Body of pancreas (tissue), 4 donors: Measurements from ENCODE around the gene HOXA9. TPM values are rescaled to one million over a fixed set of nuclear protein-coding genes. Genes with fewer than 3 reads are reported as not detected.

ENCODE experiments used
- ATAC-seq: fragments of 150-250 bp; one replicate; pipeline ENCODE4 v1.9.1; 2016
- DNase-seq, 4 donors: peaks; one replicate each; pipeline ENCODE4 v3.0.0-alpha.2; 2019
- H3K27ac ChIP-seq, 4 donors: fragments of 200-600 bp; sonication (generic); 1 replicate in 3 of 4; 2 replicates in 1 of 4; pipeline versions ENCODE4 v1.5.1 to v1.6.1; 2016 to 2019; ENCODE audit warnings: mild to moderate bottlenecking in 1 of 4, mixed read lengths in 1 of 4, moderate library complexity in 1 of 4
- H3K27me3 ChIP-seq, 2 donors: fragments of 200-600 bp; sonication (generic); one replicate each; pipeline ENCODE4 v1.6.0; 2016; ENCODE audit warnings: mild to moderate bottlenecking in 1 of 2
- H3K36me3 ChIP-seq, 2 donors: fragments of 200-600 bp; sonication (generic); replicated peaks in 1 of 2; 2 replicates each; pipeline ENCODE4 v1.5.1; 2016; ENCODE audit warnings: low read depth in 2 of 2; ENCODE audit not compliant: insufficient read depth in 1 of 2
- H3K4me1 ChIP-seq: fragments of 200-600 bp; sonication (generic); one replicate; pipeline ENCODE4 v1.6.0; 2016
- H3K4me3 ChIP-seq, 2 donors: fragments of 200-600 bp; sonication (generic); 1 replicate in 1 of 2; 2 replicates in 1 of 2; pipeline ENCODE4 v1.5.1; 2016 to 2019
- H3K9me3 ChIP-seq, 3 donors: fragments of 200-600 bp; sonication (generic); 1 replicate in 2 of 3; 2 replicates in 1 of 3; pipeline ENCODE4 v1.5.1; 2016
- POLR2A ChIP-seq, 3 donors: fragments of 450-650 bp; IDR thresholded peaks; one replicate each; pipeline ENCODE4 v1.6.1; 2016; ENCODE audit warnings: antibody characterized with exemption in 3 of 3, mild to moderate bottlenecking in 2 of 3
- WGBS, 2 donors: methylation state at CpG; one replicate each; pipeline ENCODE4 v1.1.5; 2017; 5-methylcytosine and 5-hydroxymethylcytosine counted together
- intact Hi-C: fragments of 100-400 bp; cut with DNase I; formaldehyde crosslinking; loops from one replicate; pipeline ENCODE4 v1.15.1; 2023
- total RNA-seq, 2 donors: library from RNA; depleted of rRNA; stranded (reverse); fragments of >200 nt; gene quantifications; one replicate each; pipeline ENCODE4 v1.1.0, GENCODE V29; 2016
- TF ChIP-seq, protein P1 (sequence below), 7 experiments: fragments of 450-650 bp in 4 of 7; fragments of 200-600 bp in 3 of 7; sonication (generic) in 3 of 7; IDR thresholded peaks; one replicate each; pipeline ENCODE4 v1.5.1; 2016 to 2019; ENCODE audit warnings: antibody characterized with exemption in 7 of 7

HOXA9 gene
- total RNA-seq, 2 donors from 2014 or later = not detected

DNA sequence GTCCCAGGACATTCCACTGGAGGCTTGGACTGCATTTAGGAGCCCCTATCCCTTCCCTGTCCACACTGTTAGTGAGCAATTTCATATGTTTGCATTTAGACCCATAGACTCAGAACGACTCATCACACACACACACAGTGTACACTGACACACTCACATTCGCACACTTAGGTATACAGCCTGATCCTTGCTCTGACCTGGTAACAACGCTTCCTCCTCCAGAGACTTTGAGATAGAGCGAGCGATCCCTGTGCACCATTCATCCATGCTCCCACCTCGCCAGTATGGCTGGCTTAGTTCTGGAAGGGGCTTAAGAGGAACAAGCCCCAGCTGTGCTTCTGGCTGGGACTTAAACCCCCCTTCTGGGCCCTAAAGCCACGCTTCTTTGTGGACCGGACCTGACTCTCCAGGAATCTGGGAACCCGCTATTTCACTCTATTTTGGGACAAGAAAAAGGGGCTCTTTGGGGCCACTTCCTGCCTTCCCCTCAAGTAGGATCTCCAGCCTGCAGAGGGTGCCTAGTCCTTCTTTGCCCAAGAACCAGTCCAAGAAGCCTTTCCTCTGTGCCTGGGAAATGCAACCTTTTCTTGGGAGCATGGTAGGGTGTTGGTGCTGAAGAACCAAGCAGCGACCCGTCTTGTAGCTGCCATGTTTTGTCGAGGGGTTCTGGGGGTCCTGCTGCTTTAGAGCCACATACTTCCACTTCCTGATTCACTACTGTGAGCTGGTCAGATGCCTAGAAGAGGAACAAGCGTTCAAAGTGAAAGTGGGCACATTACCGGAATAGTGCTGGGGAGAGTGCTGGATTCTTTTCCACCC lies 35.6 kb upstream of the HOXA9 start:
- DNase-seq = peak in 1 of 4 donors; percentile 8
- peaks cover 0 to 91% of the 10 kb centered on the region in 2 donors for H3K27me3 ChIP-seq
- WGBS, 2 donors = 9 to 16% methylated on average over 14 of the region's 14 CpGs

DNA sequence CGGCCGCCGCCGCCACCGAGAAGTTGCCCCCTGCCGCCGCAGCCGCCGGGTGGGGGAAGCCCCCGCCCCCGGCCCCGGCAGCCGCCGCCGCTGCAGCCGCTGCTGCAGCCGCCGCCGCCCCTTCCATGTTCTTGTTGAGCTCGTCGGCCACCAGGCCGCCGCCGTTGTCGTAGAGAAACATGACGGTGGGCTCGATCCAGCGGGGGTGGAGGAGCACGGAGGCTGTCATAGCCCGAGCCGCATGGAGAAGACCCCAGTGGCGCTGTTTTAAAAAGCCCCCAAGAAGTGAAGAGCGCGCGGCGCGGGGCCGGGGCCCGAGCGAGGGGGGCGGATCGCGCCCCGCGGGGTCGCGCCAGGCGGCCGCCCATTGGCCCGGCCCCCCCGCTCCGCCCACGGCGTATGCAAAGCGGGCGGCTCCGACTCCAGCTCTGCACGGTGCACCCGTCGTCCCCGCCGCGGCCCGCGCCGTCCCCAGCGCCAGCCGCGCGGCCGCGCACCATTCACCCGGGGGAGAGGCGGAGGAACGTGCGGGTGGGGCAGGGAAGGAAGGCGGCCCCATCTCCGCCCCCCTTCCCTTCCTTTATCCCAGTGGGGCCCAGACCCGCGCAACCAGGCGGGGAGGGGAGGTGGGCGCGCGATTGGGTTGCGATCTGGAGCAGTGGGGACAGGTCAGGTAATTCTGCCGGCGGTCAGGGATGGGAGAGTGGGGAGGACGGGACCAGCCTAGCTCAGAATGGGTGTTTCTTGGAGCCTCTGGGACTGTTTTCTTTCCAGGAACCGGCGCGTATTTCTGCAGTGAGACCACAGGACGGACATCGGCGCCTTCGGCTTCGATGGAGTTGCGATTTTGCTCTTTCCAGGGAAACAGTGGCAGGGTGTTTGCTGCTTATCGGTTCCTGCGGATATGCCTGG lies 34.8 kb upstream of the HOXA9 start, which contains the start of gene HOXA13:
TSS of gene HOXA13 (minus strand) at position 243 of the 912 bp plus-strand sequence. CDS start at position 229, 14 bp downstream.
- TF ChIP-seq, protein P1, sequence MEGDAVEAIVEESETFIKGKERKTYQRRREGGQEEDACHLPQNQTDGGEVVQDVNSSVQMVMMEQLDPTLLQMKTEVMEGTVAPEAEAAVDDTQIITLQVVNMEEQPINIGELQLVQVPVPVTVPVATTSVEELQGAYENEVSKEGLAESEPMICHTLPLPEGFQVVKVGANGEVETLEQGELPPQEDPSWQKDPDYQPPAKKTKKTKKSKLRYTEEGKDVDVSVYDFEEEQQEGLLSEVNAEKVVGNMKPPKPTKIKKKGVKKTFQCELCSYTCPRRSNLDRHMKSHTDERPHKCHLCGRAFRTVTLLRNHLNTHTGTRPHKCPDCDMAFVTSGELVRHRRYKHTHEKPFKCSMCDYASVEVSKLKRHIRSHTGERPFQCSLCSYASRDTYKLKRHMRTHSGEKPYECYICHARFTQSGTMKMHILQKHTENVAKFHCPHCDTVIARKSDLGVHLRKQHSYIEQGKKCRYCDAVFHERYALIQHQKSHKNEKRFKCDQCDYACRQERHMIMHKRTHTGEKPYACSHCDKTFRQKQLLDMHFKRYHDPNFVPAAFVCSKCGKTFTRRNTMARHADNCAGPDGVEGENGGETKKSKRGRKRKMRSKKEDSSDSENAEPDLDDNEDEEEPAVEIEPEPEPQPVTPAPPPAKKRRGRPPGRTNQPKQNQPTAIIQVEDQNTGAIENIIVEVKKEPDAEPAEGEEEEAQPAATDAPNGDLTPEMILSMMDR (IDR thresholded peaks at IDR 0.05) = no peak
- no peak for TF ChIP-seq POLR2A (IDR thresholded peaks at IDR 0.05)
- Histone ChIP-seq H3K4me1 (peaks cover 40% of the 10 kb centered on the region), H3K27ac (no peak within 1 kb of the TSS), H3K27me3 (peaks cover 0 to 90% of the 10 kb centered on the region in 2 donors), H3K9me3 (no peaks in the 10 kb centered on the region), H3K36me3 (no peaks in the 10 kb centered on the region), H3K4me3 (no peak within 1 kb of the TSS)
- DNase-seq (peak in 1 of 4 donors; percentile 11), ATAC-seq (peak; percentile 40)
- intact Hi-C loops = loop anchor here (5.0 to 10.0 kb wide), 5 partner anchors 375 to 895 kb away; no protein-coding TSS in a partner anchor
- WGBS, 2 donors = 2 to 3% methylated on average over 13 to 71 of the region's 99 CpGs

More for the DNA sequence above, 35.6 kb upstream of the HOXA9 start:
- Histone ChIP-seq H3K9me3 (no peaks in the 10 kb centered on the region), H3K36me3 (no peaks in the 10 kb centered on the region), H3K4me3 (no peak overlapping the region), H3K27ac (no peak overlapping the region), H3K4me1 (peaks cover 49% of the 10 kb centered on the region)
- intact Hi-C loops = loop anchor here (10.0 kb wide), 1 partner anchor 874 kb away; no protein-coding TSS in a partner anchor
- ATAC-seq = no peak
- TF ChIP-seq, protein P1 (IDR thresholded peaks at IDR 0.05) = no peak
- TF ChIP-seq POLR2A (IDR thresholded peaks at IDR 0.05) = no peak

DNA sequence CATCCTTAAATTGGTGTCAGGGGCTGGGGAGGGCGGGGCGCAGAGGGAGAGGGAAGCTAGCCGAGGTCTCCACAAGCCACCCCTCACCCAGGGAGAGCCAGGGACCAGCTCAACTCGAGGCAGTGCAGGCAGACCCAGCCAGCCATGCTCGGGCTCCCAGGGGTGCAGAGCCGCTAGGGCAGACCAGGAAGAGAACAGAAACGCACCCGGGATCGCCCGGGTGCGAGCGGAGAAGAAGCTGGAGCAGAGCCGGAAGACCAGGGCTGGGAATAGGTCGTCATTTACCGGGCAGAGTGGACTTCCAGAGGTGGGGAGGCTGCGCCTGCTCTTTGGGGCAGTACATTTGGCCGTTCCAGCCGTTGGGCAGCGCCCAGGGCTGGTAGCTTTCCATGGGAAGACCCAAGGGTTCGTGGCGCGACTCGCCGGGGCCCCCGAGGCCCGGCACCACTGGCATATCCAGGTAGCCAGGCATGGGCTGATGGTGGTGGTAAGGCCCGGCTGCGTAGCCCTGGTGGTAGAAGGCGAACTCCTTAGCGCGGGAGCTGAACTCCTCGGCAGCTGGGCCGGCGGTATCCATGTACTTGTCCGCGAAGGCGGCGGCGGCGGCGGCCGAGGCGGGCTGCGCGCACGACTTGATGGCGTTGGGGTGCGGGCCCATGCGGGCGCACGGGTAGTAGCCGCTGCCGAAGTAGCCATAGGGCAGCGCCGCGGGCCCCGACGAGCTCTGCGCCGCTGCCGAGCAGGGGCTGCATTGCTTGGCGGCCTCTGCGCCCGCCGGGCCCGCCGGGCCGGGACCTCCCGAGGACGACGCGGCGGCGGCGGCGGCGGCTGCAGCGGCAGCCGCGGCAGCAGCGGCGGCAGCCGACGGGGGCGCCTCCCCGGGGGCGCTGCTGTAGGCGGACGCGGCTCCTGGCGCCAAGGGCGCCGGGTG lies 33.8 kb upstream of the HOXA9 start:
- H3K27me3 ChIP-seq = peaks cover 0 to 90% of the 10 kb centered on the region in 2 donors
- H3K4me1 ChIP-seq = peaks cover 35% of the 10 kb centered on the region
- peak in 1 of 4 donors; percentile 13 for DNase-seq
- no peak overlapping the region for H3K4me3 ChIP-seq
- H3K36me3 ChIP-seq = no peaks in the 10 kb centered on the region
- TF ChIP-seq, protein P1 (IDR thresholded peaks at IDR 0.05) = no peak
- TF ChIP-seq POLR2A (IDR thresholded peaks at IDR 0.05) = no peak
- H3K9me3 ChIP-seq = no peaks in the 10 kb centered on the region
- intact Hi-C loops = loop anchor here (5.0 to 10.0 kb wide), 4 partner anchors 376 to 896 kb away; no protein-coding TSS in a partner anchor
- ATAC-seq = peak; percentile 23
- no peak overlapping the region for H3K27ac ChIP-seq
- WGBS, 2 donors = 2 to 8% methylated on average over 10 to 89 of the region's 93 CpGs
